Measurements from ENCODE around the gene E2F2. TPM values are rescaled to one million over a fixed set of nuclear protein-coding genes. Genes with fewer than 3 reads are reported as not detected.

Gene E2F2
- total RNA-seq, 2 experiments from 2014 or later, result 25.0 to 32.0 TPM

DNA sequence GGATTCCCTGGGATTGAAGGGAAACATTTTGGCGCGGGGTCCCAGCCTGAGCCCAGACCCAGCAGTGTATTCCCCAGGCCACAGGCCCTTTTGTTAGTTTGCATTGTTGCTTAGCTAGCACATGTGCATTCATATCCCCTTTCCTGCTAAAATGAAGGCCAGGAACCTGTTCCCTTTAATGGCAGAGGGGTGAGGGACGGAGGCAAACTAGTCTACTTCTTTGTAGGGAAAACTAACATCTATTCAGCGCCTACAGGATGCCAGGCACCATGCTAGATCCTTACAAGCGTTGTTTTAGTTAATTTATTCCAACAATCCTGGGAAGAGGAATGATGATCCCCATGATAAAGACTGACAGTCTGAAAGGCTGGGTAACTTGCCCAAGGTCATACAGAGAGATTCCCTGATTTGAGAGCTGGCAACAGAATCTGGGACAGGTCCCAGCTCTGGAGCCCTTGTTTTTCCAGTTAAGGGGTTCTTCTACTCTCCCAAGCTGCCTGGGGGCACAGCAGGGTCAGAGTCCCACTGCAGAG is 595 bp upstream of the E2F2 start:
- H3K9me3 Mint-ChIP-seq (ENCODE audit: low read depth), result no peaks in the 10 kb centered on the region
- no peaks in the 10 kb centered on the region for H3K27me3 Mint-ChIP-seq
- peak overlapping the region; percentile 83 for H3K4me3 Mint-ChIP-seq
- ATAC-seq (no peak), DNase-seq (no peak)
- peak overlapping the region; percentile 95 for H3K27ac Mint-ChIP-seq
- ChIA-PET POLR2A (interaction anchor here (0.6 to 2.2 kb wide), 9 partner anchors 11 to 166 kb away, joined by 3 to 12 read pairs (median 4); partner anchors contain the start of gene ZNF436), CTCF (interaction anchor here (0.6 to 9.3 kb wide), 11 partner anchors 9 to 160 kb away, joined by 3 to 82 read pairs (median 4); partner anchors contain the start of gene RPL11)
- H3K4me1 Mint-ChIP-seq, result peaks cover 61% of the 10 kb centered on the region
- intact Hi-C loops (cut with DNase I, micrococcal nuclease), result loop anchor here (1.0 to 10.0 kb wide), 11 partner anchors 8 to 427 kb away; partner anchors contain the start of genes ASAP3 (in 1 of the 2), ELOA (in 1 of the 2), HNRNPR (in 1 of the 2) and ID3 (in 1 of the 2)
- H3K36me3 Mint-ChIP-seq (ENCODE audit: low read depth), result peaks cover 19% of the 10 kb centered on the region

DNA sequence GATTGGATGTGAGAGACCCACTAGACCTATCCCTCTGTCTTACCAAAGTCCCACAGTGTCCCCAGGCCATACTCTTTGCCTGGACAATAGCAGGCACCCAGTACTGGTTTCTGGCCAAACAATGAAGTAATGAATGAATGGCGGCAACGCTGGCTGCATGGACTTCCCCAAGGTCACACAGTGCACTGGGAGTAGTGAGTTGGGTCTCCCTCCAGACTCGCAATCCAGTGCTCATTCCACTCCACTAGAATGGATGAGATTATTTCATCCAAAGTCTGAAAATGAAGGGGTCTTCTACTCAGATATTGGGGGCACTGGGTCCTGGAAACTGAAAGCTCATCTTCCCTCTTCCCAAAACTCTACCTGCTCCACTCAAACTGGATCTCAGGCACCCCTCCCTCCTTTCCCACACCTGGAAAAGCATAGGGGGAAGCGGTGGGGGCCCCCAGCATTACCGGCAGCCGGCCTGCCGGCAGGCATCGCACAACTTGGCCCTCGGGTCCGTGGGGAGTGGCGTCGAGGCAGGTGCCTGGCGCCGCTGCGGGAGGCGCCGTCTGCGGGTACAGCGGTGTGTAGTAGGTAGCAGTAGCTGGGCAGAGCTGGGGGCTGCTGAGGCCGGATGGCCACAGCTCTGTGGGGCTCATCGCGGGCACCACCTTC is 816 bp downstream of the E2F2 start:
- DNase-seq, result peak; percentile 64
- Mint-ChIP-seq H3K27ac (peak overlapping the region; percentile 65), H3K27me3 (no peaks in the 10 kb centered on the region), H3K4me1 (peaks cover 75% of the 10 kb centered on the region), H3K4me3 (peak overlapping the region; percentile 84), H3K36me3 (ENCODE audit: low read depth) (peaks cover 28% of the 10 kb centered on the region), H3K9me3 (ENCODE audit: low read depth) (no peaks in the 10 kb centered on the region)
- intact Hi-C loops (cut with DNase I, micrococcal nuclease), result loop anchor here in 1 of 2 experiments (2.0 to 10.0 kb wide), 3 partner anchors 161 to 425 kb away; partner anchors contain the start of genes ELOA and RPL11
- CTCF ChIA-PET, result interaction anchor here (0.6 to 9.3 kb wide), 11 partner anchors 8 to 193 kb away, joined by 3 to 82 read pairs (median 4); no protein-coding TSS in a partner anchor
- POLR2A ChIA-PET, result interaction anchor here (0.7 to 2.2 kb wide), 6 partner anchors 9 to 62 kb away, joined by 3 to 8 read pairs (median 3); no protein-coding TSS in a partner anchor
- ATAC-seq, result peak; percentile 12

DNA sequence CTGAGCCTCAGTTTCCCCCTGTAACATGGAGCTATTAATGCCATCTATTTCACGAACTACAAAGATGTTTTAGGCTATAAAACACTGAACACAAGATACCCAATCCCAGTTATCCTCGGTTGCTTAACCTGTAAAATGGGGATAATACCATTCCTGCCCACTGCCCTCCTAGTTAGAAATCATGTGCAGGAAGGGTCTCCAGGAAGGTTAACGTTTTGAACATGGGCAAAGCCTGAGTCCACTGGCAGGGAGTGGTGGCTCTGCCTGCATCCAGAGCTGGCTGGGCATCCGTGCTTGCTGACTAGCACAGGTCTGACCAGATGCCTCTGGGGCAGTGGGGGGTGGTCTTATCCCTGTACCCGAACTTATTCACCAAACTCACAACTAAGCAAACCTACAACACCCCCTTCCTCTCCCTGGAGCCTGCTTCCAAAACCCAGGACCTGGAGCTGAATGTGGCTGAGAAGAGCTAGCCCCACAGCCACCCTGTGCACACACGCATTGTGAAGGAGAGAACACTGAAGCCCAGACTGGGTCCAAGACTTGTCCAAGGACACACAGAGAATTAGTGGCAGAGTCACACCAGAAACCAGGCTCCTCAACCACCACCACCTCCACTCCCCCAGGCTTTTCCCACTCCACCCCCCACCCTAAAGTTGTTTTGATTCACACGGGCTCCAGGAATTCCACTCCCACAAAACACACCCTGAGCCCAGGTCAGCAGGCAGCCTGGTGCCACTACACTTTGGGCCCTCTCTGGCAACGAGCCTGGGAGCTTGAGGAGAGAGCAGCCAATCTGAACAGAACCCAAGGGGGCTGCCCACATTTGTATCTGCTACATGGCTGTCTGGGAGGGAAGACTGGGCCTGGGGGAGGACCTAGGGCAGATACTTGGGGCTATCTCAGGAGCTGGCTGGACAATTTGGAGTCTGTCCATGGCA is 1.6 kb downstream of the E2F2 start:
- Mint-ChIP-seq H3K4me3 (peak overlapping the region; percentile 84), H3K27me3 (no peaks in the 10 kb centered on the region), H3K36me3 (ENCODE audit: low read depth) (peaks cover 28% of the 10 kb centered on the region), H3K9me3 (ENCODE audit: low read depth) (no peaks in the 10 kb centered on the region), H3K27ac (peak overlapping the region; percentile 65), H3K4me1 (peaks cover 82% of the 10 kb centered on the region)
- intact Hi-C loops (cut with DNase I, micrococcal nuclease), result loop anchor here in 1 of 2 experiments (2.0 to 10.0 kb wide), 3 partner anchors 161 to 425 kb away; partner anchors contain the start of genes ELOA and RPL11
- DNase-seq (peak; percentile 46), ATAC-seq (no peak)
- ChIA-PET CTCF (interaction anchor here (0.6 to 9.3 kb wide), 13 partner anchors 8 to 312 kb away, joined by 3 to 82 read pairs (median 4); partner anchors contain the start of gene HTR1D), POLR2A (interaction anchor here (0.6 to 2.2 kb wide), 9 partner anchors 10 to 185 kb away, joined by 3 to 8 read pairs (median 3); partner anchors contain the start of gene HNRNPR)

DNA sequence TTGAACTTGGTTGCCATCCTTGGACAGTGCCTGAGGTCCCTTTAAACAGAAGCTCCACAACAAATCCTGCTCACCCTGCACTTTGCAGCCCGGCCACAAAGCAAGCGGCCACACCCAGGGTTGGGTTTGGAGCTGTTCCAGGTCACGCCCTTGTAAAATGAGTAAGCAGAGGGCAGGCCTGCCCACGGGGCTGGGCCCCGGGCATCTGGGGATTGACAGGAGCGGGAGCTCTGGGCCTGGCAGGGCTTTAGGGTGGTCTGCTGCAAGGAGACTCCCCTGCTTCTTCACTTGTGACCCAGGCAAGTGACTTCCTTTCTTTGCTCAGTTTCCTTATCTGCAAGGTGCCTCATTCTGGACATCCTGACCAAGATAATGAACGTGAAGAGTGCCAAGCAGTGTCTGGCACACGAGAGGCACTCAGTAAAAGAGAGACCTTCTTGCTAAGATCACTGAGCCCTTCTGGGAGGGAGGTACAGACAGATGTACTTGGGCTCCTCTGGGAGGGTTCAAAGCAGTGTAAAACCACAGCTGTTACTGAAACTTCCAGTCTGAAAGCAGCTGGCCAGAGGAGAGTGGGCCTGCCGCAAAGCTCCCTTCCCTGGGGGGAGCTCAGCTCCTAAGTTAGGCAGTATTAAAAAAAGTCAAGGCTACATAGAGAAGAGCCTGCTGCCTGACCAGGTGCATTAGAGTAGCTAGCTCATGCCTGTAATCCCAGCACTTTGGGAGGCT is 2.6 kb downstream of the E2F2 start:
- no peaks in the 10 kb centered on the region for H3K27me3 Mint-ChIP-seq
- H3K27ac Mint-ChIP-seq, result peak overlapping the region; percentile 25
- peaks cover 33% of the 10 kb centered on the region for H3K36me3 Mint-ChIP-seq (ENCODE audit: low read depth)
- ATAC-seq, result peak; percentile 66
- peaks cover 79% of the 10 kb centered on the region for H3K4me1 Mint-ChIP-seq
- ChIA-PET POLR2A (interaction anchor here (0.6 to 1.7 kb wide), 12 partner anchors 11 to 184 kb away, joined by 3 to 8 read pairs (median 3); partner anchors contain the start of genes HNRNPR and RPL11), CTCF (interaction anchor here (0.5 to 9.3 kb wide), 21 partner anchors 9 to 1510 kb away, joined by 3 to 82 read pairs (median 4); partner anchors contain the start of genes HTR1D and RPL11)
- peak overlapping the region; percentile 84 for H3K4me3 Mint-ChIP-seq
- H3K9me3 Mint-ChIP-seq (ENCODE audit: low read depth), result no peaks in the 10 kb centered on the region
- intact Hi-C loops (cut with DNase I, micrococcal nuclease), result no loop called here
- peak; percentile 88 for DNase-seq

DNA sequence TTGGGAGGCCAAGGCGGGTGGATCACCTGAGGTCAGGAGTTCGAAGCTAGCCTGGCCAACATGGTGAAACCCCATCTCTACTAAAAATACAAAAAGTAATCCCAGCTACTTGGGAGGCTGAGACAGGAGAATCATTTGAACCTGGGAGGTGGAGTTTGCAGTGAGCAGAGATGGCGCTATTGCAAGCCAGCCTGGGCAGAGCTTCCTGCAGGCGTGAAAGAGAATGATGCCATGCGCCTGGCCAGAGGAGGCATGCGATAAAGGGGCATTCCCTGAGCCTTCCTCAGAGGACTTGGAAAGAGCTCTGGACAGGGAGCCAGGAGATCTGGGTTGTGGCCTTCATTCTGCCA is 3.2 kb downstream of the E2F2 start:
- H3K9me3 Mint-ChIP-seq (ENCODE audit: low read depth), result no peaks in the 10 kb centered on the region
- intact Hi-C loops (cut with DNase I, micrococcal nuclease), result no loop called here
- DNase-seq, result no peak
- CTCF ChIA-PET, result interaction anchor here (0.6 to 9.3 kb wide), 15 partner anchors 10 to 772 kb away, joined by 3 to 82 read pairs (median 4); partner anchors contain the start of genes RPL11 and ZNF436
- no peak overlapping the region for H3K27ac Mint-ChIP-seq
- H3K27me3 Mint-ChIP-seq, result no peaks in the 10 kb centered on the region
- peaks cover 34% of the 10 kb centered on the region for H3K36me3 Mint-ChIP-seq (ENCODE audit: low read depth)
- peaks cover 74% of the 10 kb centered on the region for H3K4me1 Mint-ChIP-seq
- POLR2A ChIA-PET, result interaction anchor here (0.7 to 1.3 kb wide), 6 partner anchors 12 to 164 kb away, joined by 3 to 5 read pairs (median 3); partner anchors contain the start of gene RPL11
- ATAC-seq, result peak; percentile 8
- H3K4me3 Mint-ChIP-seq, result peak overlapping the region; percentile 84

DNA sequence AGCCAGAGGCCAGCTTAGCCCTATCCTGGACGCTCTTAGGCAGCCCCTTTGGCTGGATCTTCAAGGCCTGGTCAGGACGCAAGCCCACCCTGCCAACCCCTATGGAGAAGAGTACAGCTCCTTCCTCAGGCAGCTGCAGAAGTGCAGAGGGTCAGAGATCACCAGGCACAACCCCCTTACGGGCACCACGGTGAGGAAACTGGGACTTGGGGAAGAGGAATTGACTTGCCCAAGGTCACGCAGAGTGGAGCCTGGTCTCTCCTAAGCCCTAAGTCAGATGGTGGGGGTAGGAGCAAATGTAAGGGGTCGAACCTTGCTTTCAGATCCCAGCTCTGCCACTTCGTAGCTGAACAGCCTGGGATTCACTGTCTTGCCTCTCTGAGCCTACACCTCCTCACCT is 3.7 kb downstream of the E2F2 start:
- Mint-ChIP-seq H3K36me3 (ENCODE audit: low read depth) (peaks cover 39% of the 10 kb centered on the region), H3K4me3 (no peak overlapping the region), H3K27me3 (no peaks in the 10 kb centered on the region), H3K9me3 (ENCODE audit: low read depth) (no peaks in the 10 kb centered on the region), H3K4me1 (peaks cover 75% of the 10 kb centered on the region), H3K27ac (no peak overlapping the region)
- DNase-seq (no peak), ATAC-seq (no peak)
- intact Hi-C loops (cut with DNase I, micrococcal nuclease), result no loop called here
- ChIA-PET POLR2A (interaction anchor here (0.6 to 1.1 kb wide), 4 partner anchors 13 to 164 kb away, joined by 3 to 5 read pairs (median 3); partner anchors contain the start of gene RPL11), CTCF (interaction anchor here (0.6 to 9.3 kb wide), 6 partner anchors 11 to 158 kb away, joined by 5 to 82 read pairs (median 22); partner anchors contain the start of gene ZNF436)

DNA sequence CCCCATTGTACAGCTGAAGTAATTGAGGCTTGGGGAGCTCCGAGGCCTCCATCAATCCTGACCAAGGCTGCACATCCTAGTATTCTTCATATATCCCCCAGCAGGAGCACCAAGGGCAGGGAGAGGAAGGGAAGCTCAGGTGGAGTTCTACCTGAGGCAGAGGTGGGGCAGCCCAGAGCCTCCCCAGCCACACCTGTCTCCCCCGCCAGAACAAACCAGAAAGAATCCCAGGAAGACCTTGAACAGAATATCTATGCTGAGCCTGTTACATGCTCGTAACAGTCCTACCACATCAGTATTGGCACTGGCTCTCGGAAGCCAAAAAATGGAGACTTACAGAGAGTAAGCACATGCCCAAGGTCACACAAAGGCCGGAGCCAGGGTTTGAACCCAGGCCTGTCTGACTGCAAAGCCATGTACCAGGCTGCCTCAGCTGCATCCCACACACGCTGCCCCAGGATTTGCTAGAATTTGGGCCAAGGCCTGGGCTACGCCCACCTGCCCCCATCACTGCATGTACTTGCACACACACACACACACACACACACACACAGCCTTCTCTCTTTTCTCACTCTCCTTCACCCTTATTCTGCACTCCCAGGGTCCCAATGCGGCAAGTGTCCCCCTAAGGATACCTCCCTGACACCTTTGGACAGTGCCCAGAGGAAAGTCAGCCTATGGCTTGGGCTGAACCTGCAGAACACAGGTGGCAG is 4.5 kb downstream of the E2F2 start:
- H3K4me3 Mint-ChIP-seq, result peak overlapping the region; percentile 29
- intact Hi-C loops (cut with DNase I, micrococcal nuclease), result no loop called here
- no peak for ATAC-seq
- ChIA-PET POLR2A (interaction anchor here (0.6 to 0.8 kb wide), 4 partner anchors 12 to 75 kb away, joined by 3 to 7 read pairs (median 4); no protein-coding TSS in a partner anchor), CTCF (interaction anchor here (0.6 to 6.6 kb wide), 7 partner anchors 14 to 272 kb away, joined by 3 to 67 read pairs (median 6); no protein-coding TSS in a partner anchor)
- H3K4me1 Mint-ChIP-seq, result peaks cover 68% of the 10 kb centered on the region
- no peak for DNase-seq
- no peaks in the 10 kb centered on the region for H3K27me3 Mint-ChIP-seq
- no peaks in the 10 kb centered on the region for H3K9me3 Mint-ChIP-seq (ENCODE audit: low read depth)
- H3K27ac Mint-ChIP-seq, result peak overlapping the region; percentile 55
- peaks cover 48% of the 10 kb centered on the region for H3K36me3 Mint-ChIP-seq (ENCODE audit: low read depth)

DNA sequence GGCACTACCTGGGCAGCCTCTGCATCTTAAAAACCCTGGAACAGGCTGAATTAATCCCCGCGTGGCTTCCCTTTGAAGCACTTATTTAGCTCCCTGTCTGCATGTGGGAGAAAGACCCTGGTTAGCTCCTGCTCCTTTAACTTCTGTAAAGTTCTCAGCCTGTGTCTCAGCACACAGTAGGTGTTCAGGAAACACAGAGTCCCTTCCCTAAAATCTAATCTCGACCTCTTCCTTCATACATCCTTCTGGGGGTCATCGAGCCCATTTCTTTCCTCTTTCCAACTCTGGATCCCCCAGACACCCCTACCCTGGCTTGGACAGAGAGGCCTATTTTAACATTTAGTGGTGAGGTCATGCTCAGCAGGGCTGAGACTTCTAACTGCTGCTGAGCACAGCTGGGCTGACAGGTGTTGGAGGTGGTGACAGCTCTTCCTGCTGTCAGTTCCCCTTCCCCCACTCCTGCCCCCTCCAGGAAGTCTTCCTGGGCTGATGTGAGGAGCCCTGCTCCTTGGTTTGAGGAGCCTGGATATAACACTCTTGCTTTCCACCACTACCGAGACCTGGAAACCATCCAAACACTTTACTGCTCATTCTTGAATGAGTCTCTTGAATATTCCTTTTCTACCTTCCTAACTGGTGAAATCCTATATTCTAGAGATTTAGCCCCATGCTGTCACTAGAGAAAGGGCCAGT is 5.3 kb downstream of the E2F2 start:
- Mint-ChIP-seq H3K9me3 (ENCODE audit: low read depth) (no peaks in the 10 kb centered on the region), H3K36me3 (ENCODE audit: low read depth) (peaks cover 51% of the 10 kb centered on the region), H3K27me3 (no peaks in the 10 kb centered on the region), H3K27ac (peak overlapping the region; percentile 32), H3K4me3 (peak overlapping the region; percentile 29), H3K4me1 (peaks cover 63% of the 10 kb centered on the region)
- CTCF ChIA-PET, result interaction anchor here (0.7 to 3.5 kb wide), 6 partner anchors 14 to 273 kb away, joined by 3 to 30 read pairs (median 7); no protein-coding TSS in a partner anchor
- DNase-seq (peak; percentile 42), ATAC-seq (no peak)
- POLR2A ChIA-PET, result interaction anchor here (0.6 to 1.4 kb wide), 3 partner anchors 18 to 74 kb away, joined by 3 to 5 read pairs (median 4); no protein-coding TSS in a partner anchor
- intact Hi-C loops (cut with DNase I, micrococcal nuclease), result no loop called here
